Measurements from ENCODE around the gene CDC25A.

GRCh38 chr3:48214225-48214624, 26.0 kb upstream of the CDC25A start:
- no peak for TF ChIP-seq SIN3A (conservative IDR thresholded peaks at IDR 0.05 in 1 of 2, IDR thresholded peaks at IDR 0.05 in 1 of 2; ENCODE audit: low read depth in 1 of 2, low read length in 2 of 2)
- TF ChIP-seq POLR2A (IDR thresholded peaks at IDR 0.05; ENCODE audit: control extremely low read depth in 1 of 2, low read depth in 2 of 2, low read length in 2 of 2): no peak
- TF ChIP-seq YY1 (IDR thresholded peaks at IDR 0.05; ENCODE audit: low read depth, low read length): no peak
- TF ChIP-seq CTCF (IDR thresholded peaks at IDR 0.05; ENCODE audit: control extremely low read depth in 1 of 3, insufficient read depth in 1 of 3, low read depth in 1 of 3, low read length in 3 of 3): no peak
- no peak for TF ChIP-seq CEBPB (IDR thresholded peaks at IDR 0.05; ENCODE audit: low read depth, low read length)
- TF ChIP-seq RFX5 (IDR thresholded peaks at IDR 0.05; ENCODE audit: borderline replicate concordance, low read depth, low read length): no peak
- no peak for TF ChIP-seq EP300 (IDR thresholded peaks at IDR 0.05; ENCODE audit: borderline replicate concordance in 1 of 2, low read depth in 2 of 2, low read length in 2 of 2)
- no peak for TF ChIP-seq KDM1A (IDR thresholded peaks at IDR 0.05; ENCODE audit: borderline replicate concordance, low read length)
- TF ChIP-seq TBP (IDR thresholded peaks at IDR 0.05; ENCODE audit: low read depth, low read length): no peak
- TF ChIP-seq CHD2 (IDR thresholded peaks at IDR 0.05; ENCODE audit: low read length): no peak

Data from H1 (cell line).